Retina (tissue), 1 donor: Measurements from ENCODE around the gene ATXN10.

Experiments
- DNase-seq: peaks from one replicate; pipeline ENCODE4 v3.0.0-alpha.2; 2016

ATXN10 gene

DNA sequence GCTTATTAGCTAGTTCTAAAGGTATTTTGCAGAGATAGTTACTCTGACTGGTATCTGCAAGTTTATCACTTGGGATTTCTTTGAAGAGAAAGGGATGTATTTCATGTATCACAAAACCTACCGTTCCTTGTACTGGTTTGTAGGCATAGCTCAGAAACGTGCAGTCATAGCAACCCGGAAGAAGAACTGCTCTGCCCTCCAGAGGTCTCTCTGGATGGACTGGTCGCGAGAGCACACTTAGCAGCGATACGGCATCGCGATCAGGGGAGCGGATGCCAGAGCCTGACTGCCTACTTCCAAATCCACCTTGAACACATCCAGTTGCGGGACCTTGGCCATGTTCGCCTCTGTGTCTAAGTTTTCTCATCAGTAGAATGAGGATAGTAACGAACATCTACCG lies 162.0 kb downstream of the ATXN10 start:
- DNase-seq, result no peak

DNA sequence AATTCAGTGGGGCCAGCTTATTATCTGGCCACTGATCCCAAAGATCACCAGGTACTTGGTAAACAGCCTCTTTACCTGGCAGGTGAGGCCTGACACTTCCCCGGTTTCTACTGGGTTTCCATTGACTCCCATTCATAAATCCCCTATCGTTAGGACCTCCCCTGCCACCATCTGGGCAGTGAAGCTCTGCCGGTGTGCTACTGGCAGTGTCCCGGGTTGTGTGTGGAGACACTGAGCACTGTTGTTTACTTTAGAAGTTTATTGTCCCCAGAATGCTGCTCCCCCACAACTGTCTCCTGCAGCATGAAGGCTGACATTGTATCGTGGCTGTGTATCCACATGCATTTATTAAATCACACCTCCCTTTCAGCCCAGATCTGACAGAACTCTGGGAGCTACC lies 162.6 kb downstream of the ATXN10 start:
- no peak for DNase-seq

DNA sequence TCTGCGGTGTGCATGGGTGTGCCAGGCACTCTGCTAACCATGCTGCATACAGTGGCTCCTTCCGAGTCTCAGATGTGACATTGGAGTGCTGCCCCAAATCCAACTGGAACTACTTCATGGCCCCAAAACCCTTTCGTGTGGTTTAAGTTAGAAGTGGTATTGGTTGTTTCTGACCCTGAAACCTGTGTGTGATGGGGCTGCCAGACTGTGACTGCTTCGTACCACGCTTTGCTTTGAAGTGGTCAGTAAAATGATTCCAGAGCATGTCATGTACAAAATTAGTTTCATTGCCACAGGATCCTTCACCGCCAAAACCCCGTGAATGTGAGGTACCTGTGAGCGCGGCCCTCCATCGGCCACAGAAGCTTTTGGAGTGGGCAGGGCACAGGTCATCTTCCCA lies 163.2 kb downstream of the ATXN10 start:
- no peak for DNase-seq

DNA sequence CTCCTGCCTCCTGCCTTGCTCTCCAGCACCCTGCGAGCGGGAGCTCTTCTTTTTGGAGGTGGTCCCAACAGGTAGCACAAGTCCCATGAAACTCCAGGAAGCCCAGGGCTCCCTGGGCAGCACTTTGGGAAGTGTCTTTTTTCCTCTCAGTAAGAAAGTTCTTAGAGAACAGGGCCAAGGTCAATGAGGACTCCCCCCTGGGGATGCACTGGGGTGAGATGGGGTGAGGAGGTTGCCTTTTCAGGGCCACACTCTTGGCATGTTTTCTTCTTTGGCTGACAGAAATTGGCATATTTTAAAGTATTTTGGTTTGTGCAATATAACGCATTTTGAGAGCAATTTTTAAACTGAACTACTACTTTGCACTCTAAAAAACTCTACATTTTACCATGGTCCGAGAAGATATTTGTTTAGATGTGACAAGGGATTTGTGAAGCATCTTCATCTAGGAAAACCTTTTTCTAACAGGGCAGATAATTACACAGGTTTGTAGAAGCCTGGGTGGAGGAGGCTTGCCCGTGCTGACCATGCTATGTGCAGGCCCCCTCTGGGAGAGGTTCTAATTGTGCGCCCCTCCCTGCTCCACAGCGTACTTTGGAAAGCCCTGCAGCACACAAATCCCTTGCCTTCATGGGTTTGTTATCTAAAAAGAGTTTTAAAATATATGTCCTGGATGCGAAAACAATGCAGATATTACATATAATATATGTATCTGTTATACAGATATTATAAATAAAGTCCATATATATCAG lies 165.0 kb downstream of the ATXN10 start:
- DNase-seq, result no peak

DNA sequence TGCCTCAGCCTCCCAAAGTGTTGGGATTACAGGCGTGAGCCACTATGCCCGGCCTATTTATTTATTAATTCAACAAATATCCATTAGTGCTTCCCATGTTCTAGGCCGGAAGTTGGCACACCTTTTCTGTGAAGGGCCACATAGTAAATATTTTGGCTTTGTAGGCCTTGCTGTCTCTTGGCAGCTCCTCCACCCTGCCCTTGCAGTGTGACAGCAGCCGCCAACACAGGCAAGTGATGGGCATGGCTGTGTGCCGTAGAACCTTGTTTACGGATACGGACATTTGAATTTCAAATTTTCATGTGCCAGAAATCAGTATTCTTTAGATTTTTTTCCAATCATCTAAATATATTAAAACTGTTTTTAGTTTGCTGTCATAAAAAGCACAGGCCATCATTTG lies 165.9 kb downstream of the ATXN10 start:
- DNase-seq, result no peak

DNA sequence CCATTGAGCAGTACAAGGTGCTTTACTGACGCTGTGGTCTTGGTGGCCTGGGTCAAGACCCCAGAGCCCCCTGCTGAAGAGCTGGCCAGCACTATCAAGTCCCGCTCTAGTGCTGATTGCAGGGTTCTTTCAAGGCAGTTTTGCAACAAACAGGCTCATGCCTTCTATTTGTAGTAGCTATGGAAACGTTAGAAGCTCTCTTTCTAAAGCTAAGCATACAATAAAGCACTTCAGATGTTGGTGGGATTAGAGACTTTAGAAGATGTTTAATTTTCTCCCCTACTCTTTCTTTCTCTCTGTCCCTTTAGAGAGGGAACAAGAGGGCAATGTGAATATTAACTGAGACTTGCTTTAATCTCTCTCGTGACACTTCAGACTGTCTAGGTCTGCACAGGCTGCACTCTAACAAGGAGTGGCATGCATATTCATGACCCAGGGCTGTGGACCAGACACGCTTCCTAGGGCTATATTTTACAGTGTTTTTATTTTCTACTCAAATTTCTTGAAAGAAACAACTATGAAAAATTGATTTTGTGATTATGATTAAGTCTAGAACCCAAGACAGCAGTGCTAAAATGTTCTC lies 166.8 kb downstream of the ATXN10 start:
- DNase-seq, result no peak

DNA sequence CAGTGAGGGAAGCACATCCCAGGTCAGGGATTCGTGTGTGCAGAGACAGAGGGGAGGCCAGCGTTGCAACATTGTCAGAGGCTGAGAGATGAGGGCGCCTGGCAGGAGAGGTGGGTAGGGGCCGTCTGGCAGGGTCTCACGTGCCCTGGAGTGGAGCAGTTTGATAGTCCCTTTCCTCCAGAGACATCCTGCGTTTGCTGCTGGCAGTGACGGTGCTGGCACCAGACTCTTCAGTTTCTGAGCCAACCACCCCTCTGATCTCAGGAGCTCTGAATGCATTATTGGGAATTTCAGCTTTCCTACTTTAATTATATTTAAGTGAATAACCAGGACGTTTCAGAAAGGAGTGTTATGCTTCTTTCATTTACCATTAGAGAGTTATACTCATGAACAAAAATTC lies 168.8 kb downstream of the ATXN10 start:
- no peak for DNase-seq

DNA sequence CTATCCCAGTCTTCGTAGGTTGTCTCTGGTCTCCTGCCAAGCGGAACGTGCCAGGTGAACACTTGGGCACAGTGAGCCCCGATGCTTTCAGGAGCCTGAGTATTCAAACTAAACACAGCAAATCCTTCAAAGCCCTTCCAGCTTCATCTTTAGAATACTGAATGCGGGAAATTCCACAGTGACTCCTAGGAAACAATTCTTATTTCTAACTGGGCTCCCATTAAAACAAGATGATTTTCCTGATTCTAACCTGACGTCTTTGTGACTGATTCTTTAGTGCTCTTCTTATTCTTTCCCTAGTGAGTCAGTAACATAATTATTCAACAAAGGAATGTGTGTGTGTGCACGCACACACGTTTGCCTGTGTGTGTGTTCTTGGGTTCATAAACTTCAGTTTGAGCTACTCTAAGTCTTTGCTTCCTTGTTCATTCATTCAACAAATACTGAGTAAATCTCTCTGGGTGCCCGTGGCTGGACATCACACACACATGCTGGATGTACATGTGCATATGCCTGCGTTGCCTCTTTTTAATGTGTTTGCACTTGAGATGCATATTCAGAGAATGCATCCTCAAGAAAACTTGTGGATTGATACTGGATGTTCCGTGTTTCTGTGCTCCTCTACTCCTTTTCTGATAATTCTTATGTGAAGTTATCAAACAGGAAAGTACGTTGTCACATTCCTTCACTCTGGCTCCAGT lies 170.8 kb downstream of the ATXN10 start:
- DNase-seq, result no peak

DNA sequence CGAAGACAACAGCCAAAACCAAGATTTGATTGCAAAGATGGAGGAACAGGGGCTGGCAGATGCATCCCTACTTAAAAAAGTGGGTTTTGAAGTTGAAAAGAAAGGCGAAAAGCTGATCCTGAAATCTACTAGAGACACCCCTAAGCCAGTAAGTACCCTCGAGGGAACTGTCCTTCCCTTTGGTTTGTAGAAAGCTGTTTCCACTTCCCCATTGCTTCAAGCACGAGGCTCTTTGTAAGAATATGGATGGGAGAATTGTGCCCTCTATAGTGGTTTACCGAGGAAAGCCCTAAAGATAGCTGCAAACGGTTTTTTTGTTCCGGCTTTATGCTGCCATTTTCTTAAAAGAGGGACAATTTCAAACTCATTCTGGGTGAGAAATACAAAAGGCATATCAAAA lies 171.4 kb downstream of the ATXN10 start:
- no peak for DNase-seq

DNA sequence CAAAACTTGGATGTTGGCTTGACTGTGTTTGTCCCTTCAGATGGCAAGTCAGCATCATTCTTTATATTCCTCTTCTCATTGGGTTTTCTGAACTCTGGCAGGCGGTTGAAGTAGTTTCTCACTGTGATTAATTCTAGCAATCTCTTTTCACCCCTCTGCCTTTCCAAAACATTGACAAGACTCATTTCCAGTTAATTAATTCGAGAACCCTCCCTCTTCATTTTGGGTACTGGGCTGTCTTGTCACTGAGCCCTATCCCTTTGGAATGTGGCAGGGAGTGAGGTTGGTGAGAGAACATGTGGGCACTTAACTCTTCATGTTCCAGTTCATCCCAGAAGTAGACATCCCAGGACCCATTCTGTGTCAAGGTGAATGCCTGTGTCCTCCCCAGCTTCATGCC lies 172.4 kb downstream of the ATXN10 start:
- DNase-seq, result peak; percentile 54

DNA sequence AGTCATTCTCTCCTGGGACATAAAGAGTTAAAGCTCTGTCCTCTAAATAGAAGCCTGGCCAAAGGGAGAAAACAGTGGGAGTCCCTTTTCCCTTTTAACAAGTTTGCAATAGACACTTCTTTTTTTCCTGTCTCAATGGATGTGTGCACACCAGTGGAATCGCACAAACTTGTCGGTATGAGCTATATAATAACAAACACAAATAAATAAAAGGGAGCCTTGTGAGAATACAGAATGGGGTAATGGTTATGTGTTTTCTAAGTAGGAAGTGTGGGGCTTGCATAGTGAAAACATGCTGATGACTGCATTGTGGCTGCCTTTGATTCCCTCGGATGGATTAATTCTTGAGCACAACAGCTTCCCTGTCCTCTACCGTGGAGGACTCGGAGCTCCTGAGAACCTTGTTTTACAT lies 173.4 kb downstream of the ATXN10 start:
- peak; percentile 61 for DNase-seq

DNA sequence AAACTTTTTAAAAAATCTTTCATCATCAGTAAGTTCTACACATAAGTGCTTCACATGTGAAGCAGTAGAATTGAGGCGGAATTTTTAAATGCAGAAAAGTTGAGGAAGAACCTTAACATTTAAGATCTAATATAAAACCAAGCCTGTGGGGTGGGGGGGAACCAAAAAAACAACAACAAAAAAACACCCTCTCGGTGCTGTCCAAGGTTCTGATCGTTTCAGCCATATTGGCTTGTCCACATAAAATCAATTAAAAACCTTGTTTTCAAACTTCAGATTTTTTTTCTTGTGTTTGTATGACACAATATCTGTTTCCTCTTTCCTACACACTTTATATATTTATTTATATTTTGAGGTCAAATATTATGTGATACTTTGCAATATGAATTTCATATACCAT lies 175.3 kb downstream of the ATXN10 start:
- DNase-seq, result no peak

DNA sequence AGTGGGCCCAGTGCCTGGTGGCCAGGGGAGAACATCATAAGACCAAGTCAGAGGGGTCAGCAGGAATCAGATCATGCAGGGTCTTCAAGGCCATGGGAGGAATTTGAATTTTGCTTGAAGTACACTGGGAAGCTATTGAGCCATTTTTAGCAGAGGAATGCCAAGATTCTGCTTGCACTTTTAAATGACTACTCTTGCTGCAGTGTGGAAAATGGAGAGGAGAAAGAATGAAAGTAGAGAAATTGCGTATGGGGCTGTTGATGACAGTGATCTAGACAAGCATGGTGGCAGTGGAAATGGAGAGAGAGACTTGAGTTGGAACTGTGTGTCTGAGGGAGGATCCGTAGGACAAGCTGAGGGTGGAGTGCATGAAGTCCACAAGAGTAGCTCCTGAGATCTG lies 177.3 kb downstream of the ATXN10 start:
- DNase-seq, result no peak

DNA sequence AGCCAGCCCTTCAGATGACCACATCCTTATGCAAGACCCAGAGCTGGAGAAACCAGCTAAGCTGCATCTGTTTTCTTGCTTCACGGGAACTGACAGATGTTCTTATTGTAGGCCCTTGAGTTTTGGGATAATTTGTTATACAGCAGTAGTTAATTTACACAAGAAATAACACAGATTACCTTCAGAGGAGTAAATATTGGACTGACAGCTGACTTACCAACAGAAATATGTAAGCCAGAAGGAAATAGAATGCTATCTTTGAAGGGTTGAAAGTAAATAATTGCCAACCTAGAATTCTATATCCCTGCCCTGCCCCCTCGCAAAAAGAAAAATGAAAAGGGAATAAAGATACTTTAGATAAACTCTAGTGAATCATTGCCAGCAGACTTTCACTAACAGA lies 181.2 kb downstream of the ATXN10 start:
- no peak for DNase-seq

DNA sequence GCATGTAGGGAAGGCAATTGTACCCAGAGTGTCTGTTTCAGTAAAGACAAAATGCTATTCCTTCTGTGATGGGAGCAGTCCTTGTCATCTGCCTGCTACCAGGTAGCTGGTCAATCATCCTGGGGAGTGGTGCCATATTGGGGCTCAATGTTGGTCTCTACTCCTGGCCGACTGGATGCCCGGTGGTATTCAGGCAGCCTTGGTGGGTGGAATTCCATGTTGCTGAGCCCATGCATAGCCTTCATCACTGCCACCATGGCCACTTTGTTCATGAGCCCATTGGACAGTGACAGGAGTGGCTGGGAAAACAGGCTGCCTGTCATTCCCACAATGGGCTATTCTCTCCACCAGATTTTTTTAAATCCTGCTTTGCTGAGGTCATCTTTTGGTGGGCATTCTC lies 184.3 kb downstream of the ATXN10 start:
- DNase-seq, result no peak

DNA sequence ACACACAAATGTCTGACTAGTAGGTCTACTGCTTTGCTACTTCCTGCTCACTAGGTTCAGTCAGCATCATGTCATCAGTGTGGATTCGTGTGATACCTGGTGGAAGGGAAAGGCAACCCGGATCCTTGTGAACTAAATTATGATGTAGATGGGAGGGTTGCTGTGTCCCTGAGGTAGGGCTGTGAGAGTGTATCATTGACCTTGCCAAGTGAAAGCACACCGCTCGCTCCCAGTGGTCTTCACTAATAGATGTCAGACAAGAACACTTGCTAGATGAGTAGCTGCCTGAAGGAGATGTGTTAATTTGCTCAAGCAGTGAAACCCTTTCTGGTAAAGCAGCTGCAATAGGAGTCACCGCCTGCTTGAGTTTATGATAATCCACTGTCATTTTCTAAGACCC lies 185.9 kb downstream of the ATXN10 start:
- DNase-seq, result no peak

DNA sequence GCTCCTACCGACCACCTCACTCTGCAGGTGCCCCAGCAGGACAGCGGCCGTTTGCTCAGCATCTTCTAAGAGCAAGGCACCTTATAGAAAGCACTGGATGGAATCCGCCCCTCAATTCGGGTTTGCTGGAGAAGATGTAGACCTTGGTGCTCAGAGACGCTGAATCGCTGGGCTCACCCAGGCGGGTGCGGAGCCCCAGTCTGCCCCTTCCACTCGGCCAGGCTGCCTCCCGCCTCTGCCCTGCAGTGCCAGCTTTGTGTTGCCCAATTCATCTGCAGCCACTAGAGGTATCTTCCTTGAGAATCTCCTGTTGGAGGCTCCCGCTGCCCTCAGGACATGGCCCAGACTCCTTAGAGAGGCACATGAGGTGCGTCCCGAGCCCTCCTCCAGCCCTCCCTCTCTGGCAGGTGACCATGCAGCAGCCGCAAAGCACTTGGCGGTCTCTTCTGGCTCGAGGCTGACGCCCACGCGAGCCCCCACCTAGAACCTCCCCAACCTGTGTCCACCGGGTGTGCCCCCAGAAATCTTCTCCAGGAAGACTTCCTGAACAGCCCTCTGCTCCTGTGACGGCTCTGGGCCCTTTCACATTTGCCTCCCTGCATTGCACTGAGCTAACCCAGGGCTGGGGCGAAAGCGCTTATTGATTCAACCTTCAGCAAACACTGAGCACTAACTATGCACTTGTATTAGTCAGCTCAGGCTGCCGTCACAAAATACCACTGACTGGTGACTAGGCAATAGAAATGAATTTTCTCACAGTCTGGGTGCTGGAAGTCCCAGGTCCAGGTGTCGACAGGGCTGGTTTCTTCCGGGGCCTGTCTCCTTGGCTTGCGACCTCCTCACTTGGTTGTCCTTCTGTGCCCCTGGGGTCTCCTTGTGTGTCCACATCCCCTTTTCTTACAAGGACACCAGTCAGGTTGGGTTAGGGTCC lies 187.9 kb downstream of the ATXN10 start:
- DNase-seq, result no peak

DNA sequence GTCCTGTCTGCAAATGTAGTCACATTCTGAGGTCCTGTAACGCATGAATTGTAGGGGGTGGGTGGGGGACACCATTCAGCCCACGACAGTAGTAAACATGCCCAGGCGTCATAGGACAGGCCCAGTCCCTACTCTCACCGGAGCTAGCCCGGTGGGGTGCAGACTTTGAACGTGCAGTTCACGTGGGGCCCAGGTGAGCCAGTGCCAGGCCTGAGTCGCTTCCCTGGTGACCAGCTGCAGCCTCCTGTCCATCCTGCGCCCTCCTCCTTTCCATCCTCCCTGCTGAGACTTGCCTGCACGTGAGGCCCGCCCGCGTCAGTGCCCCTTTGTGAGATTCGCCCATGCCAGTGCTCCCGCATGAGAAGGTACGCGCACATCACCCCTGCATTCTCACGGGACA lies 188.6 kb downstream of the ATXN10 start:
- no peak for DNase-seq

DNA sequence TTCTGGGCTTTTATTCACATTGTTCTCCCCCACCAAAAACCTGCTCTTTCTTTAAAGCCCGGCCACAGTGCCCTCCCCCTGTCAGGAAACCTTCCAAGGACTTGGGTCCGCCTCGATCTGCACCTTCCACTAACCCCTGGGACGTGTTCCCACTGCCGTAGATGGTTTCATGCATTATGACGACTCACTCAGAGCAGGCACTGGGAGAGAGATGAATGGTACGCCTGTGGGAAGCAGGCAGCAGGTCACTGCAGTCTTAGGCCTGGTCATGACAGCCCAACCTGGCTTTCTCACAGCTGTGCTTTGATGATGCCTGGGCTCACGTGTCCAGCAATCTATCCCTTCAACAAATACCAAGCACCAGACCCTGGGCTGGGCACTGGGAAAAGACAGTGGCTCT lies 189.6 kb downstream of the ATXN10 start:
- no peak for DNase-seq

DNA sequence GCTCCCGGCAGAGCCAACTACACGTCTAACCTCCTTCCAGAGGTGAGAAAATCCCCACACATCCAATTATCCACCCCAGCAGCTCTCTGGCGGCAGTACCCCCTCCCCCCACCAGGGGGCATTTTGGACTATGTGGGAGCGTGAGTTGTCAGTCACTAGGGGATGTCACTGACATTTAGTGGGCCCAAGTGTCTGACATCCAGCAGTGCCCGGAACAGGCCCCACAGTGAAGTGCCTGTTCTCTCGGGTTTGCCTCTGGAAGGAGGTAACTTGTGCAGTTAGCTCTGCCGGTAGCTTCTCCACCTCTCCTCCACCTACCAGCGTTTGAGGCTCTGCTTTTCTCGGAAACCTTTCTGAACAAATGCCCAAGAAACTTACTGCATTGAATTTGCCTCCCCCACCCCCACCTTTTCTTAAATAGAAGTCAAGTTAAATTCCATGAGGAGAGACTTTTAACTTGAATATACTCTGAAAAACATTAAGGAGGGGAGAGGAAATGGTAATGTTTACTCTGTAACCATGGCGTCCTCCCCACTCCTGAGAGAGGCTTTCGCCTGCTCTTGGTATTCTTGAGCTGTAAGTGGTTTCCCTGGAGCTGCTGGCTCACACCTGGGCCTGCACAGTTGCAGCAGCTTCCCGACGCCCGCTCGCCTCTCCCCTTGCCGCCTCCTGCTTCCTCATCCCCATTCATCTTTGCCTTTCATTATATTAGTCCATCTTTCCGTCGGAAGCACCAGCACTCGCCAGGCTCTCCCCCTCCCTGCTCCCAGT lies 192.5 kb downstream of the ATXN10 start:
- peak; percentile 85 for DNase-seq

DNA sequence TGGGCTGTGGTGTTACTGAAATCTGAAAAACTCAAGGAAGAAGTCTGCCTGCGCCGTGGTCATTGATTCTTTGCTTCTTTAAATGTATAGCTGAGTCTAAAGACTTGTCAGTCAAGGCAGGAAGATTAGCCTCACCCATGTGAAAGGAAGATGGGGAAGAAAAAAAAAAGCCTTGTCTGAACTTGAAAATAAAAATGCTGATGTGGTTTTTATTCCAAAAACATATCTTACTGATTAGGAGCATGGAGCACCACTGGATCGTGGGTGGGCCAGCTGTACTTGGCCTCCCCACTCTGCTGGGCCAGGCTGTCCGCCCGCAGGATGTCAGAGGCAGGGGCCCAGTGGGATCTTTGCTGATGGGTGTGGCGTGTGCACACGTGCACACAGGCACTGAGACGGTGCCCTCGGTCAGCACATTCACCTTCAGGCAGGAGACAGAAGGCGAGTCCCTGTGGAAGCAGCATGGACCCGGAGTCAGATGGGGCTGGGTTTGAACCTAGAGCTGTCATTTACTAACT lies 193.4 kb downstream of the ATXN10 start:
- DNase-seq, result no peak

DNA sequence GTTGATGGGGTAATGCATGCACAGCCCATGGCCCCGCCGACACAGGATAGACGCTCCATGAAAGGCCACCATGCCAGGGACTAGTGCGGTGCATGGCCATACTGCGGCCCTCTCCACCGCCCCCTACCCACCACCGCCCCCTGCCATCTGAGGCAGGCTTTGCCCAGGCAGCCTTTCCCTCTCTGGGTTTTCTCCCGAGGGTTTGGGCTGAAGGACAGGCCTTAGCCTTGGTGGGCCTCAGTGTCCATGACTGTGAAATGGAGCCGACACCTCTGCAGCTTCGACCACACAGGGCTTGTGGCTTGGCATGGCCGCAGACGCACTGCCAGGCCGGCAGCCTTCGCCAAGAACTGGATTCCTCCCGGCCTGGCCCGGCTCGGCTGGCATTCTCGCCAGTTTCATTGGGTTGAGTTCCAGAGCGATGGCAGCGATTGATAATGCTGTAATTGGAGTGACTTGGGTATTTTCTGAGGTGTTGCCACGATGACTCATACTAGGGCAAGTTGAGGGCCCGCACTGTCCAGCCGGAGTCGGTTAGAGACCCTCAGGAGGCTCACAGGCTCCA lies 194.0 kb downstream of the ATXN10 start:
- no peak for DNase-seq
